Naive thymus-derived CD8-positive, alpha-beta T cell (primary cell): ENCODE measurements around the gene RTKN. TPM values are rescaled to one million over a fixed set of nuclear protein-coding genes. Genes with fewer than 3 reads are reported as not detected.
A peak's percentile ranks its signal among the peaks of the same experiment; 100 is the strongest.
"Not testable (repeated sequence)": the region's sequence is repeated elsewhere in the genome, so short reads cannot be mapped to it uniquely, and the experiment has no call there.

Experiments used
- ATAC-seq, 2 donors: fragments of 150-1000 bp; cut with Tn5 transposase in 1 of 2; sonication (Bioruptor Pico), chemical (Tn5 transposase) in 1 of 2; 1 replicate in 1 of 2; 2 replicates in 1 of 2; pipeline ENCODE4 v1.10.0; 2021; ENCODE audit warnings: mild to moderate bottlenecking in 2 of 2, moderate library complexity in 2 of 2
- POLR2A ChIA-PET: fragments of 350-600 bp; sonication (Branson Sonifier 250); formaldehyde crosslinking; loops from one replicate; lab custom pipeline; 2021; ENCODE audit warnings: antibody characterized with exemption; lab: Charles Lee
- DNase-seq, 10 donors: peaks; one replicate each; pipeline versions ENCODE4 v3.0.0 to v3.0.0-alpha.2; 2020 to 2022
- H3K27ac Mint-ChIP-seq, 10 donors: one replicate each; pipeline ENCODE4 v1.8.0; 2020 to 2022; ENCODE audit warnings: mild to moderate bottlenecking in 10 of 10, mixed read lengths in 10 of 10, moderate library complexity in 4 of 10, inconsistent platforms in 1 of 10
- H3K27me3 Mint-ChIP-seq, 5 donors: one replicate each; pipeline ENCODE4 v1.8.0; 2021 to 2022; ENCODE audit warnings: mixed read lengths in 5 of 5
- H3K36me3 Mint-ChIP-seq, 3 donors: one replicate each; pipeline ENCODE4 v1.8.0; 2020 to 2022; ENCODE audit warnings: mixed read lengths in 3 of 3, mild to moderate bottlenecking in 2 of 3, inconsistent platforms in 1 of 3
- H3K4me1 Mint-ChIP-seq, 4 donors: one replicate each; pipeline ENCODE4 v1.8.0; 2021 to 2022; ENCODE audit warnings: mixed read lengths in 4 of 4
- H3K4me3 Mint-ChIP-seq, 10 donors: one replicate each; pipeline ENCODE4 v1.8.0; 2020 to 2022; ENCODE audit warnings: mild to moderate bottlenecking in 10 of 10, mixed read lengths in 10 of 10, moderate library complexity in 6 of 10, inconsistent platforms in 1 of 10
- H3K9me3 Mint-ChIP-seq, 9 donors: one replicate each; pipeline ENCODE4 v1.8.0; 2020 to 2022; ENCODE audit warnings: mixed read lengths in 9 of 9, mild to moderate bottlenecking in 3 of 9, inconsistent platforms in 1 of 9, moderate library complexity in 1 of 9
- polyA plus RNA-seq, 3 donors: library from polyadenylated mRNA; unstranded; fragments of 300-500 nt; fragmentation: Illumina TruSeq; gene quantifications; one replicate each; pipeline ENCODE4 v1.2.3, GENCODE V29; 2021
- total RNA-seq, 8 experiments: library from RNA in 2 of 8; stranded (reverse) in 2 of 8; gene quantifications; one replicate each; pipeline ENCODE4 v1.2.3 and lab custom pipeline; 2021 to 2026

RTKN gene
- total and polyA plus RNA-seq, 5 experiments from 2014 or later: 0.09 to 0.54 (median 0.39) TPM; not detected in 1

GRCh38 chr2:74444498-74445318 lies 3.0 kb upstream of the RTKN start:
- H3K4me3 Mint-ChIP-seq: no peak overlapping the region
- DNase-seq (no peak), ATAC-seq (no peak)
- peaks cover 4 to 15% (median 11%) of the 10 kb centered on the region in 4 donors for H3K4me1 Mint-ChIP-seq
- peaks cover 15 to 38% (median 20%) of the 10 kb centered on the region in 5 donors for H3K27me3 Mint-ChIP-seq
- no peaks in the 10 kb centered on the region for H3K9me3 Mint-ChIP-seq
- no peaks in the 10 kb centered on the region for H3K36me3 Mint-ChIP-seq
- no peak overlapping the region for H3K27ac Mint-ChIP-seq
- POLR2A ChIA-PET: interaction anchor here (0.7 kb wide), 1 partner anchor 22 kb away, joined by 3 read pairs; no protein-coding TSS in a partner anchor

GRCh38 chr2:74442483-74443297 lies 953 bp upstream of the RTKN start:
- POLR2A ChIA-PET: interaction anchor here (1.4 kb wide), 1 partner anchor 15 kb away, joined by 5 read pairs; the partner anchor contains the start of gene WBP1
- peaks cover 2 to 23% (median 13%) of the 10 kb centered on the region in 4 donors for H3K4me1 Mint-ChIP-seq
- H3K4me3 Mint-ChIP-seq: peak overlapping the region; percentile 64 to 84 (median 80)
- not testable (repeated sequence) for H3K36me3 Mint-ChIP-seq, ATAC-seq, H3K9me3 Mint-ChIP-seq
- H3K27me3 Mint-ChIP-seq: peaks cover 22 to 56% (median 29%) of the 10 kb centered on the region in 5 donors
- peak in 1 of 10 donors; percentile 51 for DNase-seq
- peak overlapping the region in 1 of 10 donors; percentile 53 for H3K27ac Mint-ChIP-seq

- no peaks in the 10 kb centered on the region for H3K36me3 Mint-ChIP-seq
- no peaks in the 10 kb centered on the region for H3K9me3 Mint-ChIP-seq
- H3K27ac Mint-ChIP-seq: peak overlapping the region in 1 of 10 donors; percentile 52
- peak overlapping the region in 9 of 10 donors; percentile 19 to 84 (median 61) for H3K4me3 Mint-ChIP-seq
- DNase-seq: no peak
- POLR2A ChIA-PET: no interaction called here
- H3K27me3 Mint-ChIP-seq: peaks cover 22 to 56% (median 24%) of the 10 kb centered on the region in 5 donors
- ATAC-seq: no peak
- peaks cover 2 to 25% (median 13%) of the 10 kb centered on the region in 4 donors for H3K4me1 Mint-ChIP-seq
These were observed 507 bp downstream of the RTKN start for GRCh38 chr2:74441170-74441689.

- Mint-ChIP-seq H3K4me1 (peaks cover 2 to 25% (median 13%) of the 10 kb centered on the region in 4 donors), H3K9me3 (no peaks in the 10 kb centered on the region), H3K4me3 (peak overlapping the region; percentile 48 to 84 (median 68)), H3K36me3 (no peaks in the 10 kb centered on the region), H3K27ac (peak overlapping the region in 4 of 10 donors; percentile 44 to 52 (median 47)), H3K27me3 (peaks cover 22 to 56% (median 24%) of the 10 kb centered on the region in 5 donors)
- POLR2A ChIA-PET: interaction anchor here (0.8 to 0.9 kb wide), 2 partner anchors 18 to 41 kb away, joined by 3 to 4 read pairs; partner anchors contain the start of gene WBP1
- DNase-seq (peak in 5 of 10 donors; percentile 39 to 68 (median 41)), ATAC-seq (peak; percentile 79)
These were observed 1.2 kb downstream of the RTKN start for GRCh38 chr2:74440378-74441169.

GRCh38 chr2:74439803-74440377 lies 1.8 kb downstream of the RTKN start:
- DNase-seq: peak in 1 of 10 donors; percentile 54
- Mint-ChIP-seq H3K9me3 (no peaks in the 10 kb centered on the region), H3K36me3 (no peaks in the 10 kb centered on the region), H3K4me1 (peaks cover 2 to 25% (median 13%) of the 10 kb centered on the region in 4 donors), H3K4me3 (peak overlapping the region in 9 of 10 donors; percentile 48 to 84 (median 65)), H3K27ac (peak overlapping the region in 4 of 10 donors; percentile 29 to 48 (median 45)), H3K27me3 (peaks cover 20 to 56% (median 21%) of the 10 kb centered on the region in 5 donors)
- POLR2A ChIA-PET: interaction anchor here (0.8 to 0.9 kb wide), 2 partner anchors 18 to 42 kb away, joined by 3 to 4 read pairs; partner anchors contain the start of gene WBP1
- ATAC-seq: no peak

- H3K4me1 Mint-ChIP-seq: peaks cover 2 to 25% (median 13%) of the 10 kb centered on the region in 4 donors
- H3K4me3 Mint-ChIP-seq: peak overlapping the region in 1 of 10 donors; percentile 30
- POLR2A ChIA-PET: interaction anchor here (0.8 kb wide), 1 partner anchor 42 kb away, joined by 3 read pairs; no protein-coding TSS in a partner anchor
- H3K9me3 Mint-ChIP-seq: no peaks in the 10 kb centered on the region
- DNase-seq (peak in 1 of 10 donors; percentile 48), ATAC-seq (no peak)
- no peaks in the 10 kb centered on the region for H3K36me3 Mint-ChIP-seq
- H3K27ac Mint-ChIP-seq: no peak overlapping the region
- H3K27me3 Mint-ChIP-seq: peaks cover 16 to 51% (median 20%) of the 10 kb centered on the region in 5 donors
These were observed 2.4 kb downstream of the RTKN start for GRCh38 chr2:74439373-74439772.

GRCh38 chr2:74438248-74438647 lies 3.5 kb downstream of the RTKN start:
- H3K9me3 Mint-ChIP-seq: no peaks in the 10 kb centered on the region
- peaks cover 14 to 44% (median 20%) of the 10 kb centered on the region in 5 donors for H3K27me3 Mint-ChIP-seq
- H3K36me3 Mint-ChIP-seq: no peaks in the 10 kb centered on the region
- peaks cover 2 to 25% (median 13%) of the 10 kb centered on the region in 4 donors for H3K4me1 Mint-ChIP-seq
- no peak overlapping the region for H3K4me3 Mint-ChIP-seq
- peak in 1 of 10 donors; percentile 9 for DNase-seq
- H3K27ac Mint-ChIP-seq: peak overlapping the region in 2 of 10 donors; percentile 27 to 75
- POLR2A ChIA-PET: no interaction called here
- ATAC-seq: no peak

- H3K27me3 Mint-ChIP-seq: peaks cover 6 to 36% (median 15%) of the 10 kb centered on the region in 5 donors
- ATAC-seq: no peak
- no peaks in the 10 kb centered on the region for H3K36me3 Mint-ChIP-seq
- peaks cover 2 to 22% (median 9%) of the 10 kb centered on the region in 4 donors for H3K4me1 Mint-ChIP-seq
- H3K4me3 Mint-ChIP-seq: no peak overlapping the region
- DNase-seq: peak in 1 of 10 donors; percentile 45
- POLR2A ChIA-PET: no interaction called here
- no peaks in the 10 kb centered on the region for H3K9me3 Mint-ChIP-seq
- peak overlapping the region in 2 of 10 donors; percentile 5 to 14 for H3K27ac Mint-ChIP-seq
These were observed 4.7 kb downstream of the RTKN start for GRCh38 chr2:74436848-74437695.

GRCh38 chr2:74436111-74436805 lies 5.5 kb downstream of the RTKN start:
- ATAC-seq (no peak), DNase-seq (no peak)
- POLR2A ChIA-PET: no interaction called here
- H3K4me1 Mint-ChIP-seq: peaks cover 2 to 22% (median 8%) of the 10 kb centered on the region in 4 donors
- no peaks in the 10 kb centered on the region for H3K36me3 Mint-ChIP-seq
- H3K27me3 Mint-ChIP-seq: peaks cover 6 to 32% (median 15%) of the 10 kb centered on the region in 5 donors
- H3K4me3 Mint-ChIP-seq: no peak overlapping the region
- H3K27ac Mint-ChIP-seq: no peak overlapping the region
- H3K9me3 Mint-ChIP-seq: no peaks in the 10 kb centered on the region

GRCh38 chr2:74430502-74430901 lies 11.2 kb downstream of the RTKN start:
- ATAC-seq (no peak), DNase-seq (no peak)
- Mint-ChIP-seq H3K9me3 (no peaks in the 10 kb centered on the region), H3K4me1 (no peaks in the 10 kb centered on the region), H3K27ac (no peak overlapping the region), H3K36me3 (peaks cover 0 to 7% (median 2%) of the 10 kb centered on the region in 3 donors), H3K4me3 (no peak overlapping the region), H3K27me3 (no peaks in the 10 kb centered on the region)
- POLR2A ChIA-PET: no interaction called here
